ENCODE results near the gene MATK. TPM values are rescaled to one million over a fixed set of nuclear protein-coding genes. Genes with fewer than 3 reads are reported as not detected.

The MATK gene
- total and polyA plus RNA-seq, 4 donors: 0.78 to 7.0 (median 1.8) TPM

GRCh38 chr19:3732108-3732507 lies 54.1 kb downstream of the MATK start:
- no peak for TF ChIP-seq ZBTB33 (IDR thresholded peaks at IDR 0.05)
- TF ChIP-seq, protein P1, sequence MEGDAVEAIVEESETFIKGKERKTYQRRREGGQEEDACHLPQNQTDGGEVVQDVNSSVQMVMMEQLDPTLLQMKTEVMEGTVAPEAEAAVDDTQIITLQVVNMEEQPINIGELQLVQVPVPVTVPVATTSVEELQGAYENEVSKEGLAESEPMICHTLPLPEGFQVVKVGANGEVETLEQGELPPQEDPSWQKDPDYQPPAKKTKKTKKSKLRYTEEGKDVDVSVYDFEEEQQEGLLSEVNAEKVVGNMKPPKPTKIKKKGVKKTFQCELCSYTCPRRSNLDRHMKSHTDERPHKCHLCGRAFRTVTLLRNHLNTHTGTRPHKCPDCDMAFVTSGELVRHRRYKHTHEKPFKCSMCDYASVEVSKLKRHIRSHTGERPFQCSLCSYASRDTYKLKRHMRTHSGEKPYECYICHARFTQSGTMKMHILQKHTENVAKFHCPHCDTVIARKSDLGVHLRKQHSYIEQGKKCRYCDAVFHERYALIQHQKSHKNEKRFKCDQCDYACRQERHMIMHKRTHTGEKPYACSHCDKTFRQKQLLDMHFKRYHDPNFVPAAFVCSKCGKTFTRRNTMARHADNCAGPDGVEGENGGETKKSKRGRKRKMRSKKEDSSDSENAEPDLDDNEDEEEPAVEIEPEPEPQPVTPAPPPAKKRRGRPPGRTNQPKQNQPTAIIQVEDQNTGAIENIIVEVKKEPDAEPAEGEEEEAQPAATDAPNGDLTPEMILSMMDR (IDR thresholded peaks at IDR 0.05; ENCODE audit: low read depth, low read length, missing input control): no peak
- TF ChIP-seq RXRA (IDR thresholded peaks at IDR 0.05): no peak
- TF ChIP-seq EGR1 (IDR thresholded peaks at IDR 0.05; ENCODE audit: low read depth in 2 of 2): no peak
- TF ChIP-seq GABPA (IDR thresholded peaks at IDR 0.05 in 1 of 2, conservative IDR thresholded peaks at IDR 0.05 in 1 of 2): no peak
- no peak for TF ChIP-seq HNF4A (conservative IDR thresholded peaks at IDR 0.05)
- no peaks in the 10 kb centered on the region for H3K9me3 ChIP-seq (ENCODE audit: control insufficient read depth in 4 of 4, low read length in 3 of 4)
- no peak overlapping the region for H3K27ac ChIP-seq (ENCODE audit: low read depth in 1 of 2, low read length in 2 of 2)
- 97% methylated on average over 1 of the region's 1 CpG for WGBS
- no peak overlapping the region for H3K4me3 ChIP-seq (ENCODE audit: low read depth in 1 of 3, low read length in 3 of 3)
- H3K4me1 ChIP-seq (ENCODE audit: control insufficient read depth in 4 of 4, insufficient read depth in 4 of 4, low read length in 3 of 4): no peaks in the 10 kb centered on the region
- H3K27me3 ChIP-seq (ENCODE audit: control insufficient read depth in 4 of 4, insufficient read depth in 4 of 4, low read length in 3 of 4): no peaks in the 10 kb centered on the region
- peaks cover 0 to 9% (median 2%) of the 10 kb centered on the region in 4 donors for H3K36me3 ChIP-seq (ENCODE audit: control insufficient read depth in 4 of 4, insufficient read depth in 3 of 4, low read depth in 1 of 4, low read length in 3 of 4)
- DNase-seq (ENCODE audit: low spot score): no peak
- no peak overlapping the region for H3K9ac ChIP-seq (ENCODE audit: low read depth in 1 of 2, low read length in 2 of 2)

DNA sequence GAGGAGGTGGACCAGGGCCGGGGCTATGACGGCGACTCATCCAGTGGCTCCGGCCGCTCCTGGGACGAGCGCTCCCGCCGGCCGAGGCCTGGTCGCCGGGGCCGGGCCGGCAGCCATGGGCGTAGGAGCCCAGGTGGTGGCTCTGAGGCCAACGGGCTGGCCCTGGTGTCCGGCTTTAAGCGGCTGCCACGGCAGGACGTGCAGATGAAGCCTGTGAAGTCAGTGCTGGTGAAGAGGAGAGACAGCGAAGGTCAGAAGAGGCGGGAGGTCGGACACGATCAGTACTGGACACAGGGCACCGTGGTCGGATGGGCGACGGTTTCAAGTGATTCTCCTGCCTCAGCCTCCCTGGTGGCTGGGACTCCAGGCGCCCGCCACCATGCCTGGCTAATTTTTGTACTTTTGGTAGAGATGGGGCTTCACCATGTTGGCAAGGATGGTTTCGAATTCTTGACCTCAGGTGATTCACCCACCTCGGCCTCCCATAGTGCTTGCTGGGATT lies 55.7 kb downstream of the MATK start:
- TF ChIP-seq FOXA2 (IDR thresholded peaks at IDR 0.05): no peak
- TF ChIP-seq ZBTB33 (IDR thresholded peaks at IDR 0.05): no peak
- no peak for TF ChIP-seq ATF3 (IDR thresholded peaks at IDR 0.05)
- TF ChIP-seq RAD21 (IDR thresholded peaks at IDR 0.05): no peak
- no peak for TF ChIP-seq HNF4A (conservative IDR thresholded peaks at IDR 0.05)
- TF ChIP-seq SP1 (IDR thresholded peaks at IDR 0.05): no peak
- no peak for TF ChIP-seq MAX (IDR thresholded peaks at IDR 0.05)
- TF ChIP-seq JUND (IDR thresholded peaks at IDR 0.05): no peak
- no peak for TF ChIP-seq GABPA (IDR thresholded peaks at IDR 0.05 in 1 of 2, conservative IDR thresholded peaks at IDR 0.05 in 1 of 2)
- TF ChIP-seq, protein P1 (IDR thresholded peaks at IDR 0.05; ENCODE audit: low read depth, low read length, missing input control): no peak
- TF ChIP-seq FOXA1 (IDR thresholded peaks at IDR 0.05): no peak
- no peak for TF ChIP-seq REST (IDR thresholded peaks at IDR 0.05)
- no peak for TF ChIP-seq EGR1 (IDR thresholded peaks at IDR 0.05; ENCODE audit: low read depth in 2 of 2)
- TF ChIP-seq RXRA (IDR thresholded peaks at IDR 0.05): no peak
- Histone ChIP-seq H3K27ac (ENCODE audit: low read depth in 1 of 2, low read length in 2 of 2) (no peak overlapping the region), H3K27me3 (ENCODE audit: control insufficient read depth in 4 of 4, insufficient read depth in 4 of 4, low read length in 3 of 4) (no peaks in the 10 kb centered on the region), H3K36me3 (ENCODE audit: control insufficient read depth in 4 of 4, insufficient read depth in 3 of 4, low read depth in 1 of 4, low read length in 3 of 4) (peaks cover 0 to 3% (median 0%) of the 10 kb centered on the region in 4 donors), H3K9me3 (ENCODE audit: control insufficient read depth in 4 of 4, low read length in 3 of 4) (no peaks in the 10 kb centered on the region), H3K4me1 (ENCODE audit: control insufficient read depth in 4 of 4, insufficient read depth in 4 of 4, low read length in 3 of 4) (no peaks in the 10 kb centered on the region), H3K4me3 (ENCODE audit: low read depth in 1 of 3, low read length in 3 of 3) (no peak overlapping the region), H3K9ac (ENCODE audit: low read depth in 1 of 2, low read length in 2 of 2) (no peak overlapping the region)
- DNase-seq (ENCODE audit: low spot score): no peak
- 97% methylated on average over 32 of the region's 32 CpGs for WGBS
